ENCODE data around the gene TNIP2.

DNA sequence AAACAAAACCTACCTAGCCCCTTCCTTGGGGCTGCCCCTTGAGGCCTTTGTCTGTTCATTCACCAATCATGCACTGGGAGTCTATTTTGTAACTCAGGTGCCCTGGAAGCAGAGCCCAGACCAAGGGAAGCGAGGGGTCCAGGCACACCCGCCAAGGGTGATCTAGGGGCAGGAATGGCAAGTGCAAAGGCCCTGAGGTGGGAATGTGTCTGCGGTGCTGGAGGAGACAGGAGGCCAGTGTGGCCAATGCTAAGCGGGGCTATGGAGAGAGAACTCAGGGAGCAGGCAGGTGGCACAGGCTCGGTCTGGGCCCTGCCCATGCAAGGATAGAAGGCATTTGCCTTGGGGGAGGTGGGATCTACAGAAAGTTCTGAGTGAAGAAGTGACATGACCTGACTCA, 33.2 kb upstream of the TNIP2 start:
- TF ChIP-seq, protein P1, sequence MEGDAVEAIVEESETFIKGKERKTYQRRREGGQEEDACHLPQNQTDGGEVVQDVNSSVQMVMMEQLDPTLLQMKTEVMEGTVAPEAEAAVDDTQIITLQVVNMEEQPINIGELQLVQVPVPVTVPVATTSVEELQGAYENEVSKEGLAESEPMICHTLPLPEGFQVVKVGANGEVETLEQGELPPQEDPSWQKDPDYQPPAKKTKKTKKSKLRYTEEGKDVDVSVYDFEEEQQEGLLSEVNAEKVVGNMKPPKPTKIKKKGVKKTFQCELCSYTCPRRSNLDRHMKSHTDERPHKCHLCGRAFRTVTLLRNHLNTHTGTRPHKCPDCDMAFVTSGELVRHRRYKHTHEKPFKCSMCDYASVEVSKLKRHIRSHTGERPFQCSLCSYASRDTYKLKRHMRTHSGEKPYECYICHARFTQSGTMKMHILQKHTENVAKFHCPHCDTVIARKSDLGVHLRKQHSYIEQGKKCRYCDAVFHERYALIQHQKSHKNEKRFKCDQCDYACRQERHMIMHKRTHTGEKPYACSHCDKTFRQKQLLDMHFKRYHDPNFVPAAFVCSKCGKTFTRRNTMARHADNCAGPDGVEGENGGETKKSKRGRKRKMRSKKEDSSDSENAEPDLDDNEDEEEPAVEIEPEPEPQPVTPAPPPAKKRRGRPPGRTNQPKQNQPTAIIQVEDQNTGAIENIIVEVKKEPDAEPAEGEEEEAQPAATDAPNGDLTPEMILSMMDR (IDR thresholded peaks at IDR 0.05): no peak
- TF ChIP-seq POLR2A (IDR thresholded peaks at IDR 0.05): no peak
